Fibroblast of skin of right biceps (primary cell): Measurements from ENCODE around the gene ZBTB49.
"Not testable (repeated sequence)": the region's sequence is repeated elsewhere in the genome, so short reads cannot be mapped to it uniquely, and the experiment has no call there.

Source experiments
- DNase-seq: peaks from one replicate; pipeline ENCODE4 v3.0.0-alpha.2; 2013

Gene ZBTB49

GRCh38 chr4:4326166-4326565 lies 36.1 kb downstream of the ZBTB49 start:
- no peak for DNase-seq

GRCh38 chr4:4327652-4328121 lies 37.6 kb downstream of the ZBTB49 start:
- DNase-seq, result peak; percentile 10

GRCh38 chr4:4328206-4328605 lies 38.2 kb downstream of the ZBTB49 start:
- no peak for DNase-seq

- DNase-seq, result no peak
Measured at GRCh38 chr4:4328840-4329239, 38.8 kb downstream of the ZBTB49 start.

GRCh38 chr4:4329496-4329895 lies 39.4 kb downstream of the ZBTB49 start:
- DNase-seq, result no peak

- DNase-seq, result no peak
Measured at GRCh38 chr4:4330794-4331193, 40.7 kb downstream of the ZBTB49 start.

GRCh38 chr4:4332529-4332928 lies 42.5 kb downstream of the ZBTB49 start:
- no peak for DNase-seq

- DNase-seq, result peak; percentile 80
Measured at GRCh38 chr4:4333265-4333706, 43.2 kb downstream of the ZBTB49 start.

- peak; percentile 41 for DNase-seq
Measured at GRCh38 chr4:4334798-4335520, 44.9 kb downstream of the ZBTB49 start.

- no peak for DNase-seq
Measured at GRCh38 chr4:4338210-4339001, 48.4 kb downstream of the ZBTB49 start.

- no peak for DNase-seq
Measured at GRCh38 chr4:4339504-4340085, 49.5 kb downstream of the ZBTB49 start.

- DNase-seq, result no peak
Measured at GRCh38 chr4:4341861-4342650, 52.0 kb downstream of the ZBTB49 start.

- no peak for DNase-seq
Measured at GRCh38 chr4:4343038-4343437, 53.0 kb downstream of the ZBTB49 start.

GRCh38 chr4:4344915-4345527 lies 55.0 kb downstream of the ZBTB49 start:
- DNase-seq, result no peak

GRCh38 chr4:4347585-4347984 lies 57.5 kb downstream of the ZBTB49 start:
- no peak for DNase-seq

GRCh38 chr4:4348585-4348984 lies 58.5 kb downstream of the ZBTB49 start:
- not testable (repeated sequence) for DNase-seq

- DNase-seq, result no peak
Measured at GRCh38 chr4:4349867-4350266, 59.8 kb downstream of the ZBTB49 start.

- DNase-seq, result no peak
Measured at GRCh38 chr4:4350909-4351308, 60.9 kb downstream of the ZBTB49 start.

GRCh38 chr4:4355302-4355701 lies 65.3 kb downstream of the ZBTB49 start:
- no peak for DNase-seq

- no peak for DNase-seq
Measured at GRCh38 chr4:4356106-4357041, 66.3 kb downstream of the ZBTB49 start.
